ENCODE measurements around the gene CGB7.

Gene CGB7

GRCh38 chr19:49073514-49074378 is 16.2 kb upstream of the CGB7 start:
- peak; percentile 15 for TF ChIP-seq CTCF (IDR thresholded peaks at IDR 0.05; ENCODE audit: insufficient read depth, low read depth, low read length, missing control alignments)
- H3K4me3 ChIP-seq (ENCODE audit: low read depth, low read length), result no peak overlapping the region
- no peak for DNase-seq (ENCODE audit: low read depth)

GRCh38 chr19:49071860-49072547 is 14.5 kb upstream of the CGB7 start:
- DNase-seq (ENCODE audit: low read depth), result no peak
- H3K4me3 ChIP-seq (ENCODE audit: low read depth, low read length), result no peak overlapping the region
- TF ChIP-seq CTCF (IDR thresholded peaks at IDR 0.05; ENCODE audit: insufficient read depth, low read depth, low read length, missing control alignments), result no peak

- DNase-seq (ENCODE audit: low read depth), result no peak
- no peak for TF ChIP-seq CTCF (IDR thresholded peaks at IDR 0.05; ENCODE audit: insufficient read depth, low read depth, low read length, missing control alignments)
- no peak overlapping the region for H3K4me3 ChIP-seq (ENCODE audit: low read depth, low read length)
These were observed 12.9 kb upstream of the CGB7 start for GRCh38 chr19:49070416-49070815.

- no peak for DNase-seq (ENCODE audit: low read depth)
- H3K4me3 ChIP-seq (ENCODE audit: low read depth, low read length), result no peak overlapping the region
- TF ChIP-seq CTCF (IDR thresholded peaks at IDR 0.05; ENCODE audit: insufficient read depth, low read depth, low read length, missing control alignments), result no peak
These were observed 11.5 kb upstream of the CGB7 start for GRCh38 chr19:49069026-49069425.

- H3K4me3 ChIP-seq (ENCODE audit: low read depth, low read length), result no peak overlapping the region
- no peak for DNase-seq (ENCODE audit: low read depth)
- no peak for TF ChIP-seq CTCF (IDR thresholded peaks at IDR 0.05; ENCODE audit: insufficient read depth, low read depth, low read length, missing control alignments)
These were observed 10.0 kb upstream of the CGB7 start for GRCh38 chr19:49067554-49067953.

- no peak for TF ChIP-seq CTCF (IDR thresholded peaks at IDR 0.05; ENCODE audit: insufficient read depth, low read depth, low read length, missing control alignments)
- no peak for DNase-seq (ENCODE audit: low read depth)
- no peak overlapping the region for H3K4me3 ChIP-seq (ENCODE audit: low read depth, low read length)
These were observed 8.5 kb upstream of the CGB7 start for GRCh38 chr19:49065905-49066512.

Measured in GM12865 (cell line).